ENCODE measurements around the gene FABP1. TPM values are rescaled to one million over a fixed set of nuclear protein-coding genes. Genes with fewer than 3 reads are reported as not detected.

The FABP1 gene
- total RNA-seq, 6 donors from 2014 or later, result 0.67 to 1.0 TPM; not detected in 4

GRCh38 chr2:88144271-88144670 lies 16.4 kb upstream of the FABP1 start:
- 71 to 76% methylated on average over 1 of the region's 1 CpG for WGBS, 2 donors
- Histone ChIP-seq H3K9me3 (peaks cover 4 to 23% (median 6%) of the 10 kb centered on the region in 4 donors), H3K4me1 (no peaks in the 10 kb centered on the region), H3K27ac (no peak overlapping the region), H3K27me3 (no peaks in the 10 kb centered on the region), H3K4me3 (no peak overlapping the region), H3K36me3 (no peaks in the 10 kb centered on the region)
- DNase-seq (no peak), ATAC-seq (ENCODE audit: low FRiP score in 2 of 2) (no peak)
- TF ChIP-seq CTCF (IDR thresholded peaks at IDR 0.05) (no peak), POLR2AphosphoS5 (IDR thresholded peaks at IDR 0.05) (no peak), POLR2A (IDR thresholded peaks at IDR 0.05) (no peak), EP300 (IDR thresholded peaks at IDR 0.05) (no peak)

- 96 to 97% methylated on average over 2 of the region's 2 CpGs for WGBS, 2 donors
- peaks cover 0 to 11% (median 0%) of the 10 kb centered on the region in 4 donors for H3K9me3 ChIP-seq
- no peaks in the 10 kb centered on the region for H3K4me1 ChIP-seq
- DNase-seq (no peak), ATAC-seq (ENCODE audit: low FRiP score in 2 of 2) (no peak)
- H3K4me3 ChIP-seq, result no peak overlapping the region
- TF ChIP-seq CTCF (IDR thresholded peaks at IDR 0.05) (no peak), POLR2AphosphoS5 (IDR thresholded peaks at IDR 0.05) (no peak), EP300 (IDR thresholded peaks at IDR 0.05) (no peak), POLR2A (IDR thresholded peaks at IDR 0.05) (no peak)
- H3K27ac ChIP-seq, result no peak overlapping the region
- no peaks in the 10 kb centered on the region for H3K36me3 ChIP-seq
- H3K27me3 ChIP-seq, result no peaks in the 10 kb centered on the region
Measured at GRCh38 chr2:88141952-88142351, 14.1 kb upstream of the FABP1 start.

GRCh38 chr2:88139804-88140203 lies 11.9 kb upstream of the FABP1 start:
- ATAC-seq (ENCODE audit: low FRiP score in 2 of 2) (no peak), DNase-seq (no peak)
- H3K27me3 ChIP-seq, result no peaks in the 10 kb centered on the region
- no peaks in the 10 kb centered on the region for H3K4me1 ChIP-seq
- H3K27ac ChIP-seq, result no peak overlapping the region
- TF ChIP-seq CTCF (IDR thresholded peaks at IDR 0.05) (no peak), POLR2AphosphoS5 (IDR thresholded peaks at IDR 0.05) (no peak), EP300 (IDR thresholded peaks at IDR 0.05) (no peak), POLR2A (IDR thresholded peaks at IDR 0.05) (no peak)
- no peaks in the 10 kb centered on the region for H3K36me3 ChIP-seq
- 87 to 91% methylated on average over 6 of the region's 6 CpGs for WGBS, 2 donors
- H3K4me3 ChIP-seq, result no peak overlapping the region
- peaks cover 0 to 11% (median 0%) of the 10 kb centered on the region in 4 donors for H3K9me3 ChIP-seq

GRCh38 chr2:88139203-88139702 lies 11.4 kb upstream of the FABP1 start:
- no peaks in the 10 kb centered on the region for H3K36me3 ChIP-seq
- TF ChIP-seq EP300 (IDR thresholded peaks at IDR 0.05), result no peak
- no peak for TF ChIP-seq POLR2A (IDR thresholded peaks at IDR 0.05)
- TF ChIP-seq POLR2AphosphoS5 (IDR thresholded peaks at IDR 0.05), result no peak
- TF ChIP-seq CTCF (IDR thresholded peaks at IDR 0.05), result no peak
- H3K27me3 ChIP-seq, result no peaks in the 10 kb centered on the region
- H3K27ac ChIP-seq, result no peak overlapping the region
- no peaks in the 10 kb centered on the region for H3K4me1 ChIP-seq
- WGBS, 2 donors, result 64 to 71% methylated on average over 2 of the region's 2 CpGs
- peaks cover 0 to 11% (median 0%) of the 10 kb centered on the region in 4 donors for H3K9me3 ChIP-seq
- no peak for DNase-seq
- no peak for ATAC-seq (ENCODE audit: low FRiP score in 2 of 2)
- H3K4me3 ChIP-seq, result no peak overlapping the region

GRCh38 chr2:88137833-88138232 lies 10.0 kb upstream of the FABP1 start:
- TF ChIP-seq POLR2AphosphoS5 (IDR thresholded peaks at IDR 0.05), result no peak
- TF ChIP-seq POLR2A (IDR thresholded peaks at IDR 0.05), result no peak
- TF ChIP-seq CTCF (IDR thresholded peaks at IDR 0.05), result no peak
- TF ChIP-seq EP300 (IDR thresholded peaks at IDR 0.05), result no peak
- Histone ChIP-seq H3K27me3 (no peaks in the 10 kb centered on the region), H3K36me3 (no peaks in the 10 kb centered on the region), H3K4me3 (no peak overlapping the region), H3K4me1 (no peaks in the 10 kb centered on the region), H3K27ac (no peak overlapping the region), H3K9me3 (peaks cover 0 to 11% (median 0%) of the 10 kb centered on the region in 4 donors)
- DNase-seq (no peak), ATAC-seq (ENCODE audit: low FRiP score in 2 of 2) (no peak)
- WGBS, 2 donors, result 86 to 89% methylated on average over 4 of the region's 4 CpGs

All from upper lobe of left lung (tissue), 6 donors.